Fibroblast of villous mesenchyme (primary cell): ENCODE data around the gene ATG3. TPM values are rescaled to one million over a fixed set of nuclear protein-coding genes. Genes with fewer than 3 reads are reported as not detected.
"Not testable (repeated sequence)": the region's sequence is repeated elsewhere in the genome, so short reads cannot be mapped to it uniquely, and the experiment has no call there.

Experiments
- DNase-seq: peaks from one replicate; pipeline ENCODE4 v3.0.0-alpha.2; 2010; ENCODE audit warnings: low read depth
- H3K4me3 ChIP-seq: 2 replicates; pipeline ENCODE4 v1.5.1; 2011; ENCODE audit warnings: low read depth, mild to moderate bottlenecking, low read length
- CTCF ChIP-seq: IDR thresholded peaks from 2 replicates; pipeline ENCODE4 v1.5.1; 2012; ENCODE audit warnings: low read depth, mild to moderate bottlenecking, low read length; ENCODE audit not compliant: insufficient read depth
- total RNA-seq: library from RNA; depleted of rRNA; stranded (reverse); fragments of >200 nt; gene quantifications from 2 replicates; pipeline ENCODE4 v1.2.3, GENCODE V29; 2012

The ATG3 gene
- total RNA-seq, 1 donor: 91.5 TPM

GRCh38 chr3:112500621-112501020, 61.1 kb downstream of the ATG3 start:
- DNase-seq: no peak
- no peak for TF ChIP-seq CTCF
- no peak overlapping the region for H3K4me3 ChIP-seq

DNA sequence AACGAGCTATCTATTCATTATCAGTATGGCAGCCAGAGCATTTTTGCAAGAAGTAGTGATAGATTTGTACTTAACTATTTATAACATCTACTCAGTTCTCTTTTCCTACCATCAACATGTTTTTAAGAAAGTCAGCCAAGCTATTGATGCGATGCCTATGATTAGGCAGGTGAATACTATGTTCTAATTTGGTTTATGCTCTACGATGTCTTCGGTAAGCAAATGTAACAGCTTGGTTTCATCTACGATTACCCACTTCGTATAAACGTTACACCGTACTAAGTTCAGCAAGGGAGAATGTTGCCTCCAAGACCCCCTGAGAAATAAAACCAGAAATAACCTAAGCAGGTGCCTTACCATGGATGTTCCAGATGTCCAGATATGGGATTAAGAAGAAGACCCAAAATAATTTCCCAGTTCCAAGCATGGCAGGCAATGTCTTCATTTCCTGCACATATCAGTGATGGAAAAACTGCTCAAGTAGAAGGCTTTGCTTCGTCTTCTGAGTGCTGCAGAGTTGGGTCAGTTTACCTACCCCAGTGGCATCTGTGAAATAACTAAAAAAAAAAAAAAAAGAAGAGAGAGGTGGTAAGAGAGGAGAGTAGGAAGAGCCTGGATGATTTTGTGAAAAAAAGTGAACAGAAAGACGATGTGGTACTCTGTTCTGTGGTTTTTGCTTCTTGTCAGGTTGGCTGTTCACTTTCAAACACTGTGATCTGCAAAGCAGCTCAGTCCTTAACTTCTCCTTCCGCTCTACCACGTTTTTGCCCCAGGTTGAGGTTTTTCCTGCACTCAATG, 62.6 kb downstream of the ATG3 start, which contains the start of gene BTLA:
Gene BTLA, minus strand, starts transcription at position 559 of the 798 bp plus-strand sequence. Its CDS starts 114 bp downstream, at position 445.
- TF ChIP-seq CTCF: no peak
- H3K4me3 ChIP-seq: no peak within 1 kb of the TSS
- DNase-seq: no peak

DNA sequence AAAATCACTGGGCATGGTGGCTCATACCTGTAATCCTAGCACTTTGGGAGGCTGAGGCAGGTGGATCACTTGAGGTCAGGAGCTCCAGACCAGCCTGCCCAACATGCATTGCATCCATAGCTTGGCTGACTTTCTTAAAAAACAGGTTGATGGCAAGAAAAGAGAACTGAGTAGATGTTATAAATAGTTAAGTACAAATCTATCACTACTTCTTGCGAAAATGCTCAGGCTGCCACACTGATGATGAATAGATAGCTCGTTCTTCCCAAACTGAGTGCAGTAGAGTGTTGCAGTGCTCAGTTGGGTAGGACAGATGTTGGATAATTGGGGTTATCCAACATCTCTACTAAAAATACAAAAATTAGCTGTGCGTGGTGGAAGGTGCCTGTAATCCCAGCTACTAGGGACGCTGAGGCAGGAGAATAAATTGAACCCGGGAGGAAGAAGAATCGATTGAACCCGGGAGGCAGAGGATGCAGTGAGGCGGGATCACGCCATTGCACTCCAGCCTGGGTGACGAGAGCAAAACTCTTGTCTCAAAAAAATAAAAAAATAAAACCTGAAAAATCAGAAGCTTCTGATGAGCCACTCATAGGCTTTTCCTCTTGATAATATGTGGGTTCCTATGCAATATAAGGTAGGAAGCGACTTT, 63.7 kb downstream of the ATG3 start:
- TF ChIP-seq CTCF: no peak
- no peak overlapping the region for H3K4me3 ChIP-seq
- DNase-seq: no peak

DNA sequence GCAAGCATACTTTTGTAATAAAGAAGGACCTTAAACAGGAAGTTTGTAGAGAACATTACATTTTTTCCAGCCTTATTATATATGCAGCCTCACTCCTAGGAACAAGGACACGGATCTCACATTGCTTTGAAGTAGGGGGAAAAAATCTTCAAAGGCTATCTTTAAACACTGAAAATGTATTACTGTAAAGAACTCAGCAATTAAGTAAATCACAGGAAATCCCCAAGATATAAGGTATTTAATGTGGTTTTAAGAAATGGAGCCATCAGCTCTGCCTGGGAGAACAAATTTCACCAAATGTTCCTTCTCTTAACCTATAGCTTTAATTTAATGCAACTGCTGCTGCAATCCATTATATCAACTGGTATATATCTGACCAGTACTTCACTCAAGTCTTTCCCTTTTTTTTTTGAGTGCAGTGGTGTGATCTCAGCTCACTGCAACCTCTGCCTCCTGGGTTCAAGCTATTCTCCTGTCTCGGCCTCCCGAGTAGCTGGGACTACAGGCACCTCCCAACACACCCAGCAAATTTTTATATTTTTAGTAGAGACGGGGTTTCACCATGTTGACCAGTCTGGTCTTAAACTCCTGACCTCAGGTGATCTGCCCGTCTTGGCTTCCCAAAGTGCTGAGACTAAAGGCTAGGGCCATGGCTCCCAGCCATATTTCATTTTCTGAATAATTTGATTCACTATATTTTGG, 65.2 kb downstream of the ATG3 start:
- no peak for TF ChIP-seq CTCF
- no peak overlapping the region for H3K4me3 ChIP-seq
- no peak for DNase-seq

DNA sequence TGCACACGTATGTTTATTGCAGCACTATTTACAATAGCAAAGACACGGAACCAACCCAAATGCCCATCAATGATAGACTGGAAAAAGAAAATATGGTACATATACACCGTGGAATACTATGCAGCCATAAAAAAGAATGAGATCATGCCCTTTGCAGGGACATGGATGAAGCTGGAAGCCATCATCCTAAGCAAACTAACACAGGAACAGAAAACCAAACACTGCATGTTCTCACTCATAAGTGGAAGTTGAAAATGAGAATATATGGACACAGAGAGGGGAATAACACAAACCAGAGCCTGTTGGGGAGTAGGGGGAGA, 67.4 kb downstream of the ATG3 start:
- not testable (repeated sequence) for H3K4me3 ChIP-seq, DNase-seq

GRCh38 chr3:112492124-112492523, 69.6 kb downstream of the ATG3 start:
- no peak overlapping the region for H3K4me3 ChIP-seq
- TF ChIP-seq CTCF: no peak
- no peak for DNase-seq

DNA sequence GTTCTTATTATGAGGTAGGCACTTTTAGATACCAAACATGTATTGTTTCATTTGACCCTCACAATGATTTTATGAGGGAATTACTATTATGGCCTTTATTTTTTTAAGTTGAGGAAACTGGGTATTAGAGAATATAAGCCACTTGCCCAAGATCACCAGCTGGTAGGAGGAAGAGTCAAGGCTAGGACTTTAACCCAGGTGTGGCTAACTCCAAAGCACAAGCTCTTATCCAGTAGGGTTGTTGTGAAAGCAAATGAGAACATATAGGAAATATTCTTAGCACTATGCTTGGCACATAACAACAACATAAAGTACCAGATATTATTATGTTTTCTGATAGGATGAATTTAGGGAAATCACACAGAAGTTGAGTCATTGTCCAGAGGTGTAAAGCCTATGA, 70.4 kb downstream of the ATG3 start:
- no peak for TF ChIP-seq CTCF
- H3K4me3 ChIP-seq: no peak overlapping the region
- DNase-seq: no peak
